GM19395 (cell line): ENCODE data around the gene RAB21.
"Not testable (repeated sequence)": the region's sequence is repeated elsewhere in the genome, so short reads cannot be mapped to it uniquely, and the experiment has no call there.

ENCODE experiments used
- ATAC-seq: cut with Tn5 transposase; IDR thresholded peaks from one replicate; pipeline ENCODE4 v1.9.1; 2021; ENCODE audit warnings: mild to moderate bottlenecking, moderate library complexity; ENCODE audit not compliant: unreplicated experiment

RAB21 gene

DNA sequence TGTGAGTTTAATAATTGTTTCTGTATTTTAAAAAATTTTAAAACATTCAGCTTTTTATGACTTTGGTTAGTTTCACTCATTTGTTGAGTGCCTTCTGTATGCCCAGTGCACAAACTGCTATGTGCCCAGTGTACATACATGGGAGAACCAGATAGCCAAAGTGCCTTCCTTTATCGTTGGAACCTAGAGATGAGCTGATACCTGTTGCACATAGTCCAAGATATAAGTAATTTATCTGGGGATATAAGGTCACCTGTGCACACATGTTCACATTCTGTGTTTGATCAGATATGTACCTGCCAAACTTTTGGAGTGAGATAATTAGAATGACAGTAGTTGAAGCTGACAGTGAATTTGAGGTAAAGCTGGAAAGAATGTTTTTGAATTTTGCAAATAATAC is 37.9 kb downstream of the RAB21 start:
- no peak for ATAC-seq

DNA sequence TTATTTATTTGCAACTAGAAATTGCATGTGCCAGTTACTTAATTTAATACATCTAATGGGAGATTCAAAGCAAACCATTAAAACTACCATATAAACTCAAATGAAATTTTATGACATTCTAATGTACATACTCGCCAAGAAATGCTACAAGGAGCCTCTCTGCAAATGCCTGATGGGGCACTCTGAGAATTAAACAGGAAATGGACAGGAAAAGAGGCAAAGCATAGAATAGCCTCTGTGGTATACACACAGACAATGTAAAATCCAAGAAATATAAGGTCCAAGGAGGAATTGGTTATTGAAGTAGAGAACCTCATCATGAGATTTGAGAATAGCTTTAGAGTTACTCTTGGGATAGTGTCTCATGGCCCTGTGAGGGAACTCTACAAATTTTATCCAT is 41.2 kb downstream of the RAB21 start:
- ATAC-seq, result no peak

DNA sequence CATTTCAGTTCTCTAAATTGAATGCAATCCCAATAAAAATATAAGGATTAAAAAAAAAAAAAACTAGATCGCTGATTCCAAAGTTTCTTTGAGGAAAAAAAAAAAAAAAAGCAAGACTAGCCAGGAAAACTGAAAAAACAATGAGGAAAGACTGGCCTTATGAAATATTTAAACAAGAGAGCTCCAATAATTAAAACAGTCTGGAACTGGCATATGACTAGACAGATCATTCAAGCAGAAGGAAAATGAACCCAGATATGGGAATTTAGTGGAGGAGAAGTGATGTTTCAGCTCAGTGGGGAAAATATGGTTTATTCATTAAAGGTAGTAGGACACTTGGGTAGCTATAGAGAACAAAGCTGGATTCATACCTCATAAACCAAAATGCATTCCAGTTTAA is 42.9 kb downstream of the RAB21 start:
- ATAC-seq, result no peak

DNA sequence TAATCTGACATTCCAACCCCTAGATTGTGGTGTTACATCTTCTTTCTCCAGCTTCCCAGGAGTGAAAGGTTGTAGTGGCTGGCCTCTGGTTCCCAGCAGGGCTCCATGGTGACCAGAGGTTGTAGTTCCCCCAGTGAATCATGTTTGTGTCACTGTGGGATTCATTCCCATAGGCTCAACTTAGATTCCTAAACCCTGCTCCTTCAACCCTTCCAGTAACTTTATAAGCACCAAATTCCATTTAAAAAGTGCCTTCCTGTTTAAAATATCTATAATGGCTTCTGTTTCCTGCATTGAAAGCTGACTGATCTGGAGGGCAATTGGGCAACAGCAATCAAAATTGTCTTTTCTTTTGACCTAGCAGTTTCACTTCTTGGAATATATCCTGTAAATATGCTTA is 44.4 kb downstream of the RAB21 start:
- ATAC-seq, result no peak

DNA sequence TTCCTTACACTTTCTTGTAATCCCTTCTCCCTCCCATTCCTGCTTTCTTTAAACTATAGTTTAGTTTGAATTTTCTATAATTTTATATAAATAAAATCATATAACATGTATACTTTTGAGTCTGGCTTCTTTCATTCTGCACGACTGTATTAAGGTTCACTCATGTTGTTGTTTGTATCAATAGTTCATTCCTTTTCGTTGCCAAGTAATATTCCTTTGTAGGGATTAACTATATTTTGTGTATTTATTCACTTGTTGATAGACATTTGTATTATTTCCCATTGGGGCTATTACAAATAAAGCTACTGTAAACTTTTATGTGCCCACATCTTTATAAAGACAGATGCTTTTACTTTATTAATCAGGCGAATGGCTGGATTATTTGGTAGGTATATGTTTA is 45.5 kb downstream of the RAB21 start:
- ATAC-seq, result no peak

DNA sequence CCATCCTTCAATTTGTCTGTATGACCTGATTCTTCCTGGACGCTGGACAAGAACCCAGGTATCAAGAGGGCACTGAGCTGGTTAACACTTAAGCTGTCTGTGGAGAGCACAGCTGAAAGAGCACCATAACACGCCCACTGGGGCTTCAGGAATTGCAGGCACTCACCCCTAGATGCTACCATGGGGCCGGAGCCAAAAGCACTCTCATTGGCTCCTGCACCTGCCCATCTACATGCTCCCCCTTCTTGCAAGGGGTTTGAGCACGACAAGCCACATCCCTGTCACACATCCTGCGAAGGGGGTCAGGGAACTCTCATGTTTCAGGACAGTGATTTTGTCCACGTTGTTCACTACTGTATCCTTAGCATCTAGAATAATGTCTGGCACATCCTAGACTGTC is 49.8 kb downstream of the RAB21 start:
- ATAC-seq, result no peak

DNA sequence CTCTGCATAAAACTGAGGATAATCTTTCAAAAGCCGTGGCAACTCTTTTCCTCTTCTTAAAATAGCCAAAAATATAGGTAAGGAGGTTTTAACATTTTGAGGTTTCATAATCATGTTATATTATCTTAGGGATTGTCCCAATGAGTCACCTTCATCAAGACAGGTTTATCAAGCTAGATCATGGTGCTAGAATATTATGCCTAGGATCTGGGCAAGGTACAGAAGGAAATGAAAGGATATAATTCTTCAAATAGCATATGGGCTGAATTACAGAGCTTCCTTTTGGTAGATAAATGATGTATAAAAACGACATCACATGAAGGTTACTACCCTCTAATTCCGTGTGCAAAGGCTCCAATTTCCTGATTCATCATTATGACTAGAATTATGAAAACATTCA is 56.3 kb downstream of the RAB21 start:
- no peak for ATAC-seq

DNA sequence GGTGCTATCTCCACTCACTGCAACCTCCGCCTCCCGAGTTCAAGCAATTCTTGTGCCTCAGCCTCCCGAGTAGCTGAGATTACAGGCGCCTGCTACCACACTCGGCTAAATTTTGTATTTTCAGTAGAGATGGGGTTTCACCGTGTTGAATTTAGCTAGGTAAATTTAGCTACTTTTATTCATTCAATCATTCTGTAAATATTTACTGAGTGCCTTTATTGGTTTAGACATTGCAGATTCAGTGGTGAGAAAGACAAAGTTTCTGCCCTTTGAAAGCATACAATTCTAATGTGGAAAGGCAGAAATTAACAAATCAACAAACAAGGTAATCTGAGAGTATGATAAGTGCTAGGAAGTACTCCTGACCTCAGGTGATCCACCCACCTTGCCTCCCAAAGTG is 60.6 kb downstream of the RAB21 start:
- ATAC-seq, result not testable (repeated sequence)

DNA sequence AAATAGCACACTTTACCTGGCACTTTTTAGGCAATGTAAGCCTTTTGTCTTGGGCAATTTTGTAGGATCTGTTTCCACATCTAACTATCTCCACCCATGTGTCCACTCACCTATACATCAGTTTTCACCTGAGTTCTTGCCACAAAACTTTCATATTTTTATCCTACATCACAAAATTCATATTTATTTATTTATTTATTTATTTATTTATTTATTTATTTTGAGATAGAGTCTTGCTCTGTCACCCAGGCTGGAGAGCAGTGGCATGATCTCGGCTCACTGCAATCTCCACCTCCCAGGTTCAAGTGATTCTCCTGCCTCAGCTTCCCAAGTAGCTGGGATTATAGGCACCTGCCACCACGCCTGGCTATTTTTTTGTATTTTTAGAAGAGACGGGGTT is 67.4 kb downstream of the RAB21 start:
- ATAC-seq, result not testable (repeated sequence)

DNA sequence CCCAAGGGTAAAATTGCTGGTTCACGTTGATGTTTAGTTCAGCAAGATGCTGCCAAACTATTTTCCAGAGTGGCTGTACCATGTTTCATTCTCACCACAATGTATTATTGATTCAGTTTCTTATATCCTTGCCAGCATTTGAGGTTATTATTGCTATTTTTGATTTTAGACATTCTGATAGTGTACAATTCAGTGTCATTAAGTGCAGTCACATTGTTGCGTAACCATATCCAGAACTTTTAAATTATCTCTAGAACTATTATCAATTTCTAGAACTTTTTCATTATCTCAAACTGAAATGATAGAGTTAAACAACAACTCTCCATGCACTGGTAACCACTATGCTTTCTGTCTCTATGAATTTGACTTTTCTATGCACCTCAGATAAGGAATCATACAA is 74.2 kb downstream of the RAB21 start:
- ATAC-seq, result no peak

DNA sequence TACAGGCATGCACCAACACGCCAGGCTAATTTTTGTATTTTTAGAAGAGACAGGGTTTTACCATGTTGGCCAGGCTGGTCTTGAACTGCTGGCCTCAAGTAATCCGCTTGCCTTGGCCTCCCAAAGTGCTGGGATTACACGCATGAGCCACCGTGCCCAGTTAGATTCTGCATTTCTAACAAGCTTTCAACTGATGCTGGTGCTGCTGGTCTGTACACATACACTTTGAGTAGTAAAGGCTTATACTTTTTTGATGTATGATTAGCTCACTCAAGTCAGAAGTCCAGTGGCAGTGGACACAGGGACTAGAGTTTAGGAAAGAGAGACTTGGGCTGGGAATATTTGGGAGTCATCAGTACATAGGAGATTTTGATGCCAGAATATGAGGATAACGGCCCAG is 82.7 kb downstream of the RAB21 start:
- no peak for ATAC-seq

DNA sequence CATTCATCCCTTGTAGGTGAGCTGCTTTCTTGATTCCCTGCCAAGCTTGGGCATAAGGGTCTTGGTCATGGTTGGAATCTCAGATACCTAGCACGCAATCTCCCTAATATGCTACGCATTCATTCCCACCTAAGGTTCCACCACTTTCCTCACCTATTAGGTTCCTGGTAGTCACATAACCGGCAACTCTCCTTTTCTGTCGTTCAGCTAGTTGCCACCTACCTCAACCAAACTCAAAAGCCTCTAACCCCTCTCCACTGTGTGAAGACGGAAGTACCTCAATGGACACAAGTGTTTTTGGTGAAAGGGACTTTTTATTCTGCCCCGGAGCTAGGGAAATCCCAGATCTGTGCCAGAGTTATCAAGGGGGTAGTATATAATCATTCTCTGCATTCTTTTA is 83.6 kb downstream of the RAB21 start:
- no peak for ATAC-seq

DNA sequence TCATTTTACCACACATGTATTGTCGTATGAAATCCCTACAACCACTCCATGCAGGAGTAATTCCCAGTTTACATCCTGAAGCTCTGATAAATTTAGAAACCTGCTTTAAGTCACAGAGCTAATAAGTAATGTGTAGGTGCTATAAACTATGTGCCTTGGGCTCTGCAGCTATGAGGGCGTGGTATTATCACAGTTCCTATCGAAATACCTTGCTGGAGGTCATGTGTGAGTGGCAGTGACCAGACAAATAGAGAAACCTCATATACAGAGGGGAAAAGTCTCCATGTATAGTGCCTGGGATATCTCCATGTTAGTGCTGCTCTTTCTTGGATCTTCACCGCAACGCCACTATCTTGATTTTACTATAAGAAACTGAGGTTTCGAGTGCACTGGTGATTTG is 84.0 kb downstream of the RAB21 start:
- ATAC-seq, result no peak

DNA sequence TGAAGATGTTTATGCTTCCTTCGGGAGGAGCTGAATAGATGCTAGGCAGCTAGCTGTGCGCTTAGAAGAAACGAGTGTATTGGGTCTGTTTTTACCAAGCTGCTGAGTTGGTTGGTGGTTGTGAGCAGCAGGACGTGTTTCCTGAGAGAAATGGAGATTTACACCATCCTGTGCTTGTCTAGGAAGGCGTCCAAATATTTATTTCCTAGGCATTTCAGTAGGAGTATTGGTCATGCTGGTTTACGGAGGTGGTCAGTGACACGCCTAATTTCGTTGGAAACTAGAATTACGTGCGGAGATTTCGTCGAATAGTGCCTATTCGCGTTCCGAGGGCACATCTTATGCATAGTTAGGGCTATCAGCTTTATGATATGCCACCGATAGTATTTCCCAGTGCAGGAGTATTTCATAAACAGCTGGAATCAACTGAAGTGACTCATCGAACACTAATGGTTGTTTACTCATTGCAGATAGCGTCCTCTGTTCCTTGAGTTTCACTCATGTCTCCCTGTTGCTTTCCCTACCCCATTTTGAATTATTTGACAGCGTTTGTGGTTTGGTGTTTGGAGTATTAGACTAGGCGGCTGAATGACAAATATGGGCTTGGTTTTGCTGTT is 85.7 kb downstream of the RAB21 start:
- peak; percentile 29 for ATAC-seq

DNA sequence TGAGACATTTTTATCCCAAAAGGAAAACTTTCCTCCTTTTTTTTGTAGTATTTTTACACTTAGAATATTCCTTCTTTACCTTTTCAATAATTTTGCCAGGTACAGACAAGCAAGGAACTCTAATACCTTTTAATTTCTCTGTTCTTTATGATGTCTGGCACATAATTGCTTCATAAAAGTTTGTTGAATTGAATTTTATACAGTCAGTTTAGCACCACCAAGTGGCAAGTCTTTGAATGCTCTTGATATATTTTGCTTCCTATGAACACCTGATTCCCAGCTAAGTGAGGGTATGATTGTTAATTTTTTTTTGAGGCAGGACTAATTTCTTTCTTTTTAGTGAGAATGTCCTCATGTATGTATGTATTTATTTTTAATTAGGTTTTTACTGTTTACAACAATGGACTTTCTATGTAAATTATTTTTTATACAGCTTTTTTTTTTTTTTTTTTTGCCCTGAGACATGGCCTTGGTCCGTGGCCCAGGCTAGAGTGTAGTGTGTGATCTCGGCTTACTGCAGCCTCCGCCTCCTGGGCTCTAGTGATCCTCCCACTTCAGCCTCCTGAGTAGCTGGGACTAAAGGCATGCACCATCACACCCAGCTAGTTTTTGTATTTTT is 91.8 kb downstream of the RAB21 start:
- ATAC-seq, result peak; percentile 57

DNA sequence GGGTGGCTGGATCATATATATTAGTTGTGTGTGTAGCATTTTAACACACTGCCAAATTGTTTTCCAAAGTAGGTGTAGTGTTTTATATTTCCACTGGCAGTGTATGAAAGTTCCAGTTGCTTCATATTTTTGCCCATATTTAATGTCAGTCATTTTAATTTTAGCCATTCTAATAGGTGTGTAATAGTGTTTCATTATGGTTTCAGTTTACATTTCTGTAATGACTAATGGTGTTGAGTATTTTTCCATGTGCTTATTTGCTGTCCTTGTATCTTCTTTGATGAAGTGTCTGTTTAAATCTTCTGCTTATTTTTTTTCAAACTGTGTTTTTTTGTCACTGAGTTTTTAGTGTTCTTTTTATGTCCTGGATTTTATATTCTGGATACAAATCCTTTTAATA is 93.5 kb downstream of the RAB21 start:
- ATAC-seq, result no peak

DNA sequence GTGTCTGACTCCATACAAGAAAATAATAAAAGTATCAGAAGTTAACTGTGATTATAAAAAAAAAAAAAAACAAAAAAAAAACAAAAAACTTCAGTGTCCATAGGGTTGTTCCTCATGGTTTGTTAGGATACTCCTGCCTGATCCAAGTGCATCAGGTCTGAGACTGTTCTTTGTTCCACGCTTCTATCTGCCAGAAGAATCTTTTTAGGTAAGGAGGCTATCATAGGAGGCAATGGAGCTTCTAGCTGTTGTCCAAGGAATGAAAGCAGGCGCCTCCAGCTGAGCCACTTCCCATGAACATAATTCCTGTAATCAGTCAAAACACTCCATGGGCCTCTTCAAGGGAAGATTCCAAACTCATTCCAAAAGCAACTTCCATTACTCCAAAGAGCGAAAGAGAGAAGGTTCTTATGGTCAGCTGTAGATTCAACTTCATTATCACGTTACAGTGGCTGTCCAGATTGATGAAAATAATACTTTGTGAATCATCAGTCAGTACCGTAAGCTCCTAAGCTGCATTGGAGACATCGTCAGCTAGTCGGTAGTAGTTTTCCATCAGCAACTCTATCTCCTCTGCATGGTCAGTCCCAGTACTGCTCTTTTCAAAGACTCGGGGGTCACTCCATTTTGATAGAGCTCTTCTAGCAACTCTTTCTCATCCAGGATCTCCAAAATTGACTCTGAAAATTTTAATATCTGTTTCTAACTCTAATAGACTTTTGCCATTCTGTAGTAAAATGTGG is 94.6 kb downstream of the RAB21 start:
- ATAC-seq, result no peak
